GM19328 (cell line): ENCODE data around the gene ARHGAP24.

Experiments
- ATAC-seq: cut with Tn5 transposase; IDR thresholded peaks from one replicate; pipeline ENCODE4 v1.9.1; 2021; ENCODE audit warnings: mild to moderate bottlenecking, moderate library complexity; ENCODE audit not compliant: unreplicated experiment

The ARHGAP24 gene

GRCh38 chr4:85769009-85769408, 294.1 kb downstream of the ARHGAP24 start:
- no peak for ATAC-seq

- no peak for ATAC-seq
Observed at GRCh38 chr4:85772470-85772869, 297.5 kb downstream of the ARHGAP24 start.

GRCh38 chr4:85773372-85773771, 298.4 kb downstream of the ARHGAP24 start:
- no peak for ATAC-seq

GRCh38 chr4:85774000-85774399, 299.1 kb downstream of the ARHGAP24 start:
- no peak for ATAC-seq

GRCh38 chr4:85774489-85774888, 299.5 kb downstream of the ARHGAP24 start:
- ATAC-seq, result no peak

GRCh38 chr4:85776096-85776495, 301.1 kb downstream of the ARHGAP24 start:
- no peak for ATAC-seq

- ATAC-seq, result no peak
Observed at GRCh38 chr4:85776579-85776978, 301.6 kb downstream of the ARHGAP24 start.

- ATAC-seq, result peak; percentile 76
Observed at GRCh38 chr4:85777908-85778631, 303.1 kb downstream of the ARHGAP24 start.

GRCh38 chr4:85778632-85779131, 303.7 kb downstream of the ARHGAP24 start:
- ATAC-seq, result peak; percentile 50

- no peak for ATAC-seq
Observed at GRCh38 chr4:85779165-85779564, 304.2 kb downstream of the ARHGAP24 start.

- ATAC-seq, result no peak
Observed at GRCh38 chr4:85780664-85781063, 305.7 kb downstream of the ARHGAP24 start.

- ATAC-seq, result no peak
Observed at GRCh38 chr4:85783483-85783882, 308.5 kb downstream of the ARHGAP24 start.

GRCh38 chr4:85783900-85784299, 308.9 kb downstream of the ARHGAP24 start:
- ATAC-seq, result no peak

- ATAC-seq, result no peak
Observed at GRCh38 chr4:85784348-85784747, 309.4 kb downstream of the ARHGAP24 start.

- no peak for ATAC-seq
Observed at GRCh38 chr4:85784947-85785346, 310.0 kb downstream of the ARHGAP24 start.

GRCh38 chr4:85787133-85787532, 312.2 kb downstream of the ARHGAP24 start:
- ATAC-seq, result no peak

GRCh38 chr4:85788604-85789003, 313.7 kb downstream of the ARHGAP24 start:
- no peak for ATAC-seq

GRCh38 chr4:85789241-85789640, 314.3 kb downstream of the ARHGAP24 start:
- no peak for ATAC-seq

- no peak for ATAC-seq
Observed at GRCh38 chr4:85790582-85790981, 315.6 kb downstream of the ARHGAP24 start.

- no peak for ATAC-seq
Observed at GRCh38 chr4:85792376-85793232, 317.7 kb downstream of the ARHGAP24 start.

- ATAC-seq, result no peak
Observed at GRCh38 chr4:85793233-85793585, 318.3 kb downstream of the ARHGAP24 start.
